ENCODE data around the gene PAQR4. TPM values are rescaled to one million over a fixed set of nuclear protein-coding genes. Genes with fewer than 3 reads are reported as not detected.
A peak's percentile ranks its signal among the peaks of the same experiment; 100 is the strongest.

Gene PAQR4
- total and polyA plus RNA-seq, 2 of the 13 experiments (the other 11 are each of a cell fraction or from before 2014, with no cell fraction given): 15.9 to 24.8 TPM

DNA sequence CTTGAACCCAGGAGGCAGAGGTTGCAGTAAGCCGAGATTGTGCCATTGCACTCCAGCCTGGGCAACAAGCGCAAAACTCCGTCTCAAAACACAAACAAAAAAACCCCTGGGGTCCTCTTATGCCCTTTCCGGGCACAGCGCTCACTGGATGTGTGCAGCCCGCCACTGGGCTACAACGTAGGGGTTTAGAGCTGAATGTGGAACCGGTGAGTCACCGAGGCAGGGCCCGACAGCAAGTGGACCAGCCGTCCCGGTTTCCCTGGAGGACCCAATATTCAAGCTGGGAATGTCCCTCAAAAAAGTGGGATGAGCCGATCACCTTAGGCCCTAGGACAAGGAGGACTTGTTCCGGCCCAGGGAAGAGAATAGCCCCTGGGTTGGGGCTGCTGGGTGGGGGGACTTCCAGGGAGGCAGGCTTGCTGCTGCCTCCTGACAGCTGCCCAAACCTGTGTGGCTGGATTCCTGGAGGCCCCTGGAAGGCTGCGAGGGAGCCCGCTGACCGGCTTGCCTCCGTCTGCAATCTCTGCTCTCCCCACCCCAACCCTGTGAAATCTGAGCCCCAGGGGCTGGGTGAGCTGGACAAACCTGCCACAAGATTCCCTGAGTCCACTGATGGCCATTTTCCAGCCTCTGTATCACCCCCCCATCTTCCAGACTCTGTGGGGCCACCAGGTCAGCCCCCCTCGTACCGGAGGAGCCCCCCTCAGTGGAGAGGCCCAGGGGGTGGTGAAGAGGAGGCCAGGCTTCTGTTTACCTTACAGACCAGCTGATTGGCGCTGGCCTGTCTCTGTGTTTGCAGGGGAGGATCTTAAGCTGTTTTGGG, 40.6 kb downstream of the PAQR4 start (continued):
- TF ChIP-seq, protein P1, sequence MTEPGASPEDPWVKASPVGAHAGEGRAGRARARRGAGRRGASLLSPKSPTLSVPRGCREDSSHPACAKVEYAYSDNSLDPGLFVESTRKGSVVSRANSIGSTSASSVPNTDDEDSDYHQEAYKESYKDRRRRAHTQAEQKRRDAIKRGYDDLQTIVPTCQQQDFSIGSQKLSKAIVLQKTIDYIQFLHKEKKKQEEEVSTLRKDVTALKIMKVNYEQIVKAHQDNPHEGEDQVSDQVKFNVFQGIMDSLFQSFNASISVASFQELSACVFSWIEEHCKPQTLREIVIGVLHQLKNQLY (CRISPR knock-in tag; IDR thresholded peaks at IDR 0.05): no peak
- TF ChIP-seq, protein P2, sequence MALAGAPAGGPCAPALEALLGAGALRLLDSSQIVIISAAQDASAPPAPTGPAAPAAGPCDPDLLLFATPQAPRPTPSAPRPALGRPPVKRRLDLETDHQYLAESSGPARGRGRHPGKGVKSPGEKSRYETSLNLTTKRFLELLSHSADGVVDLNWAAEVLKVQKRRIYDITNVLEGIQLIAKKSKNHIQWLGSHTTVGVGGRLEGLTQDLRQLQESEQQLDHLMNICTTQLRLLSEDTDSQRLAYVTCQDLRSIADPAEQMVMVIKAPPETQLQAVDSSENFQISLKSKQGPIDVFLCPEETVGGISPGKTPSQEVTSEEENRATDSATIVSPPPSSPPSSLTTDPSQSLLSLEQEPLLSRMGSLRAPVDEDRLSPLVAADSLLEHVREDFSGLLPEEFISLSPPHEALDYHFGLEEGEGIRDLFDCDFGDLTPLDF (CRISPR knock-in tag; IDR thresholded peaks at IDR 0.05): no peak
- TF ChIP-seq GATAD2A (CRISPR knock-in tag; IDR thresholded peaks at IDR 0.05): peak; percentile 39; the same call in 1 of the 2 replicates
- TF ChIP-seq ZNF3 (CRISPR knock-in tag; IDR thresholded peaks at IDR 0.05): no peak
- no peak for TF ChIP-seq ZNF709 (CRISPR knock-in tag; IDR thresholded peaks at IDR 0.05)
- TF ChIP-seq, protein P3, sequence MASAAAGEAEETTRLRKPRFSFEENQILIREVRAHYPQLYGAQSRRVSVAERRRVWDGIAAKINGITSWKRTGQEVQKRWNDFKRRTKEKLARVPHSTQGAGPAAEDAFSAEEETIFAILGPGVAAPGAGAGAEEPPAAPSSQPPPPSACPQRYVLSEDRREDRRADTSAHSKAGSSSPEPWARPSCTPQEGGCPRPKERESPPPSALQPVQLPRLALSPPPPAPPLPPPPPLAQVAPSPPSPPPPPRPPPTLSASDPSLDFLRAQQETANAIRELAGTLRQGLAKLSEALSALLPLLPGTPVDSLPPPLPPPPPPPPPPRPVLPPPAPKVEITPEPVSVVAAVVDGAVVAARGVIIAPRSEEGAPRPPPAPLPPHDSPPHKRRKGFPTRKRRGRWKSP (CRISPR knock-in tag; IDR thresholded peaks at IDR 0.05): no peak
- TF ChIP-seq TEAD3 (CRISPR knock-in tag; optimal IDR thresholded peaks at IDR 0.05; ENCODE audit: borderline replicate concordance): peak; percentile 23
- no peak for TF ChIP-seq HHEX (CRISPR knock-in tag; IDR thresholded peaks at IDR 0.05)
- TF ChIP-seq WIZ (CRISPR knock-in tag; IDR thresholded peaks at IDR 0.05): no peak
- no peak for TF ChIP-seq ATRX (CRISPR knock-in tag; IDR thresholded peaks at IDR 0.05; ENCODE audit: borderline replicate concordance)
- no peak for TF ChIP-seq ARID2 (CRISPR knock-in tag; IDR thresholded peaks at IDR 0.05; ENCODE audit: borderline replicate concordance)
- TF ChIP-seq ZNF678 (CRISPR knock-in tag; IDR thresholded peaks at IDR 0.05): no peak
- TF ChIP-seq, protein P4, sequence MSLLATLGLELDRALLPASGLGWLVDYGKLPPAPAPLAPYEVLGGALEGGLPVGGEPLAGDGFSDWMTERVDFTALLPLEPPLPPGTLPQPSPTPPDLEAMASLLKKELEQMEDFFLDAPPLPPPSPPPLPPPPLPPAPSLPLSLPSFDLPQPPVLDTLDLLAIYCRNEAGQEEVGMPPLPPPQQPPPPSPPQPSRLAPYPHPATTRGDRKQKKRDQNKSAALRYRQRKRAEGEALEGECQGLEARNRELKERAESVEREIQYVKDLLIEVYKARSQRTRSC (CRISPR knock-in tag; IDR thresholded peaks at IDR 0.05; ENCODE audit: low read depth): no peak
- TF ChIP-seq CEBPB (IDR thresholded peaks at IDR 0.05; ENCODE audit: borderline replicate concordance, low read depth, low read length): no peak
- no peak for TF ChIP-seq MED1 (CRISPR knock-in tag; IDR thresholded peaks at IDR 0.05)
- TF ChIP-seq, protein P5, sequence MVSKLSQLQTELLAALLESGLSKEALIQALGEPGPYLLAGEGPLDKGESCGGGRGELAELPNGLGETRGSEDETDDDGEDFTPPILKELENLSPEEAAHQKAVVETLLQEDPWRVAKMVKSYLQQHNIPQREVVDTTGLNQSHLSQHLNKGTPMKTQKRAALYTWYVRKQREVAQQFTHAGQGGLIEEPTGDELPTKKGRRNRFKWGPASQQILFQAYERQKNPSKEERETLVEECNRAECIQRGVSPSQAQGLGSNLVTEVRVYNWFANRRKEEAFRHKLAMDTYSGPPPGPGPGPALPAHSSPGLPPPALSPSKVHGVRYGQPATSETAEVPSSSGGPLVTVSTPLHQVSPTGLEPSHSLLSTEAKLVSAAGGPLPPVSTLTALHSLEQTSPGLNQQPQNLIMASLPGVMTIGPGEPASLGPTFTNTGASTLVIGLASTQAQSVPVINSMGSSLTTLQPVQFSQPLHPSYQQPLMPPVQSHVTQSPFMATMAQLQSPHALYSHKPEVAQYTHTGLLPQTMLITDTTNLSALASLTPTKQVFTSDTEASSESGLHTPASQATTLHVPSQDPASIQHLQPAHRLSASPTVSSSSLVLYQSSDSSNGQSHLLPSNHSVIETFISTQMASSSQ (IDR thresholded peaks at IDR 0.05; ENCODE audit: low read depth): no peak
- TF ChIP-seq, protein P5 (CRISPR knock-in tag; IDR thresholded peaks at IDR 0.05; ENCODE audit: borderline replicate concordance): no peak
- no peak for TF ChIP-seq JDP2 (CRISPR knock-in tag; IDR thresholded peaks at IDR 0.05; ENCODE audit: borderline replicate concordance)
- TF ChIP-seq, protein P6, sequence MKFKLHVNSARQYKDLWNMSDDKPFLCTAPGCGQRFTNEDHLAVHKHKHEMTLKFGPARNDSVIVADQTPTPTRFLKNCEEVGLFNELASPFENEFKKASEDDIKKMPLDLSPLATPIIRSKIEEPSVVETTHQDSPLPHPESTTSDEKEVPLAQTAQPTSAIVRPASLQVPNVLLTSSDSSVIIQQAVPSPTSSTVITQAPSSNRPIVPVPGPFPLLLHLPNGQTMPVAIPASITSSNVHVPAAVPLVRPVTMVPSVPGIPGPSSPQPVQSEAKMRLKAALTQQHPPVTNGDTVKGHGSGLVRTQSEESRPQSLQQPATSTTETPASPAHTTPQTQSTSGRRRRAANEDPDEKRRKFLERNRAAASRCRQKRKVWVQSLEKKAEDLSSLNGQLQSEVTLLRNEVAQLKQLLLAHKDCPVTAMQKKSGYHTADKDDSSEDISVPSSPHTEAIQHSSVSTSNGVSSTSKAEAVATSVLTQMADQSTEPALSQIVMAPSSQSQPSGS (CRISPR knock-in tag; IDR thresholded peaks at IDR 0.05): no peak
- TF ChIP-seq ZNF432 (CRISPR knock-in tag; IDR thresholded peaks at IDR 0.05; ENCODE audit: borderline replicate concordance): no peak
